IMR-90 (cell line): ENCODE results near the gene DOCK10. TPM values are rescaled to one million over a fixed set of nuclear protein-coding genes. Genes with fewer than 3 reads are reported as not detected.

ENCODE experiments used
- ATAC-seq: fragments of 200-7000 bp; cut with Tn5 transposase; 2 replicates; pipeline ENCODE4 v1.9.1; 2020; ENCODE audit warnings: low read depth, mild to moderate bottlenecking, moderate library complexity
- BruUV-seq: library from RNA; stranded (reverse); fragments of 400-500 nt; replicated peaks from 2 replicates; lab custom pipeline; 2021; lab: Mats Ljungman, UMichigan
- CTCF ChIA-PET: fragments of 300-600 bp; formaldehyde crosslinking; extraction: SDS; loops from one replicate; lab custom pipeline; 2021; ENCODE audit warnings: antibody characterized with exemption; lab: Yijun Ruan, JAX
- POLR2A ChIA-PET: fragments of 300-600 bp; sonication (Branson Sonifier 250); formaldehyde crosslinking; loops from one replicate; lab custom pipeline; 2022; ENCODE audit warnings: antibody characterized with exemption; ENCODE audit not compliant: unreplicated experiment; lab: Charles Lee
- DNase-seq: peaks from one replicate; pipeline ENCODE4 v3.0.0; 2013
- H2AFZ ChIP-seq: replicated peaks from 2 replicates; pipeline ENCODE3; 2013; ENCODE audit warnings: low read length, mild to moderate bottlenecking; ENCODE audit not compliant: poor library complexity
- H2AK5ac ChIP-seq: 2 replicates; pipeline ENCODE4 v1.6.1; 2013; ENCODE audit warnings: low read depth, low read length, inconsistent platforms
- H2AK9ac ChIP-seq: replicated peaks from 2 replicates; pipeline ENCODE3; 2013; ENCODE audit warnings: mild to moderate bottlenecking, low read depth, low read length, moderate library complexity; ENCODE audit not compliant: poor library complexity
- H2BK120ac ChIP-seq: 2 replicates; pipeline ENCODE4 v1.6.1; 2013; ENCODE audit warnings: low read depth, low read length, inconsistent platforms
- H2BK15ac ChIP-seq: 3 replicates; pipeline ENCODE4 v1.6.1; 2013; ENCODE audit warnings: low read depth, low read length, inconsistent platforms
- H2BK20ac ChIP-seq: 2 replicates; pipeline ENCODE4 v1.6.1; 2013; ENCODE audit warnings: low read depth, mild to moderate bottlenecking, inconsistent platforms, low read length, moderate library complexity
- H2BK5ac ChIP-seq: 2 replicates; pipeline ENCODE4 v1.6.1; 2013; ENCODE audit warnings: mild to moderate bottlenecking, low read depth, low read length, inconsistent platforms; ENCODE audit not compliant: poor library complexity, severe bottlenecking
- H3K14ac ChIP-seq: replicated peaks from 2 replicates; pipeline ENCODE4 v1.6.1; 2013; ENCODE audit warnings: low read depth, low read length, inconsistent platforms
- H3K18ac ChIP-seq: 2 replicates; pipeline ENCODE4 v1.6.1; 2013; ENCODE audit warnings: low read depth, low read length, control low read depth
- H3K23ac ChIP-seq: 2 replicates; pipeline ENCODE4 v1.6.1; 2013; ENCODE audit warnings: low read depth, low read length, inconsistent platforms
- H3K27ac ChIP-seq: 2 replicates; pipeline ENCODE4 v1.5.1; 2013; ENCODE audit warnings: mild to moderate bottlenecking, control low read depth, low read length; ENCODE audit not compliant: insufficient read depth
- H3K27me3 ChIP-seq: 2 replicates; pipeline ENCODE4 v1.6.1; 2013; ENCODE audit warnings: low read length; ENCODE audit not compliant: control insufficient read depth, insufficient read depth
- H3K36me3 ChIP-seq: 2 replicates; pipeline ENCODE4 v1.6.1; 2013; ENCODE audit warnings: low read length, mixed read lengths; ENCODE audit not compliant: control insufficient read depth, insufficient read depth
- H3K4ac ChIP-seq: 2 replicates; pipeline ENCODE4 v1.6.1; 2013; ENCODE audit warnings: low read depth, low read length, inconsistent platforms
- H3K4me1 ChIP-seq: 2 replicates; pipeline ENCODE4 v1.6.1; 2013; ENCODE audit warnings: low read length, mixed read lengths; ENCODE audit not compliant: control insufficient read depth, insufficient read depth
- H3K4me2 ChIP-seq: 2 replicates; pipeline ENCODE4 v1.6.1; 2013; ENCODE audit warnings: low read depth, mild to moderate bottlenecking, control low read depth, low read length, moderate library complexity
- H3K4me3 ChIP-seq: 2 replicates; pipeline ENCODE4 v1.5.1; 2013; ENCODE audit warnings: low read depth, mild to moderate bottlenecking, control low read depth, low read length, moderate library complexity; ENCODE audit not compliant: insufficient read depth
- H3K56ac ChIP-seq: 2 replicates; pipeline ENCODE4 v1.6.1; 2013; ENCODE audit warnings: low read length, inconsistent platforms; ENCODE audit not compliant: insufficient read depth; ENCODE audit errors: extremely low read depth
- H3K79me1 ChIP-seq, 2 experiments: 2 replicates each; pipeline ENCODE4 v1.6.1; 2013; ENCODE audit warnings: low read length in 2 of 2, inconsistent platforms in 1 of 2, low read depth in 1 of 2
- H3K9ac ChIP-seq: 2 replicates; pipeline ENCODE4 v1.6.1; 2013; ENCODE audit warnings: low read depth, low read length, control low read depth
- H3K9me1 ChIP-seq: 2 replicates; pipeline ENCODE4 v1.6.1; 2013; ENCODE audit warnings: low read length, inconsistent platforms; ENCODE audit not compliant: insufficient read depth
- H3K9me3 ChIP-seq: 2 replicates; pipeline ENCODE4 v1.6.1; 2013; ENCODE audit warnings: low read length; ENCODE audit not compliant: control insufficient read depth, insufficient read depth
- H4K20me1 ChIP-seq: 2 replicates; pipeline ENCODE4 v1.6.1; 2013; ENCODE audit warnings: low read length, inconsistent platforms; ENCODE audit not compliant: insufficient read depth
- H4K5ac ChIP-seq: 2 replicates; pipeline ENCODE4 v1.6.1; 2013; ENCODE audit warnings: mild to moderate bottlenecking, low read depth, low read length, control low read depth
- H4K8ac ChIP-seq, 2 experiments: 2 replicates each; pipeline ENCODE4 v1.6.1; 2013; ENCODE audit warnings: low read depth in 2 of 2, low read length in 2 of 2, control low read depth in 1 of 2, inconsistent platforms in 1 of 2
- H4K91ac ChIP-seq: 2 replicates; pipeline ENCODE4 v1.6.1; 2013; ENCODE audit warnings: low read depth, low read length, inconsistent platforms; ENCODE audit not compliant: insufficient read depth
- BHLHE40 ChIP-seq: fragments of 150-350 bp; IDR thresholded peaks from 2 replicates; pipeline ENCODE4 v1.6.1; 2016; ENCODE audit warnings: mild to moderate bottlenecking, low read depth, low read length
- CEBPB ChIP-seq: IDR thresholded peaks from 2 replicates; pipeline ENCODE4 v1.6.1; 2012; ENCODE audit warnings: low read depth, low read length, improper control_type of control experiment
- CHD1 ChIP-seq: IDR thresholded peaks from 2 replicates; pipeline ENCODE4 v1.6.1; 2012; ENCODE audit warnings: low read depth, low read length, improper control_type of control experiment
- CTCF ChIP-seq: conservative IDR thresholded peaks from 2 replicates; pipeline ENCODE4 v1.5.1; 2012; ENCODE audit warnings: mild to moderate bottlenecking, low read depth, low read length, improper control_type of control experiment
- ELK1 ChIP-seq: fragments of 150-350 bp; IDR thresholded peaks from 2 replicates; pipeline ENCODE4 v1.6.1; 2016; ENCODE audit warnings: low read depth, mild to moderate bottlenecking, low read length, moderate library complexity, borderline replicate concordance
- MAFK ChIP-seq: IDR thresholded peaks from 2 replicates; pipeline ENCODE4 v1.6.1; 2012; ENCODE audit warnings: low read depth, low read length, improper control_type of control experiment
- MAZ ChIP-seq: IDR thresholded peaks from 2 replicates; pipeline ENCODE4 v1.6.1; 2012; ENCODE audit warnings: low read depth, mild to moderate bottlenecking, low read length, improper control_type of control experiment, moderate library complexity, borderline replicate concordance
- MXI1 ChIP-seq: IDR thresholded peaks from 2 replicates; pipeline ENCODE4 v1.6.1; 2012; ENCODE audit warnings: low read depth, mild to moderate bottlenecking, low read length, moderate library complexity, borderline replicate concordance
- NFE2L2 ChIP-seq: fragments of 150-350 bp; IDR thresholded peaks from 2 replicates; pipeline ENCODE4 v1.6.1; 2016; ENCODE audit warnings: low read depth, mild to moderate bottlenecking, low read length
- POLR2A ChIP-seq: IDR thresholded peaks from 2 replicates; pipeline ENCODE4 v1.6.1; 2012; ENCODE audit warnings: mild to moderate bottlenecking, low read depth, low read length
- RAD21 ChIP-seq: IDR thresholded peaks from 2 replicates; pipeline ENCODE4 v1.6.1; 2012; ENCODE audit warnings: low read length, improper control_type of control experiment
- RCOR1 ChIP-seq: IDR thresholded peaks from 2 replicates; pipeline ENCODE4 v1.6.1; 2012; ENCODE audit warnings: mild to moderate bottlenecking, low read length, improper control_type of control experiment; ENCODE audit not compliant: insufficient replicate concordance
- SMC3 ChIP-seq: fragments of 150-350 bp; IDR thresholded peaks from 2 replicates; pipeline ENCODE4 v1.6.1; 2016; ENCODE audit warnings: low read depth, mild to moderate bottlenecking, antibody characterized with exemption, low read length, moderate library complexity
- USF2 ChIP-seq: fragments of 150-350 bp; IDR thresholded peaks from 2 replicates; pipeline ENCODE4 v1.6.1; 2017; ENCODE audit warnings: mild to moderate bottlenecking, antibody characterized with exemption, low read length, low read depth
- WGBS, 2 experiments: methylation state at CpG; one replicate each; pipeline versions ENCODE4 v1.1.5 to v1.1.7; 2013; ENCODE audit warnings: missing lambda C conversion rate in 2 of 2; ENCODE audit not compliant: insufficient read length in 1 of 2; ENCODE audit errors: extremely low coverage in 2 of 2; 5-methylcytosine and 5-hydroxymethylcytosine counted together
- dilution Hi-C: fragments of 300-500 bp; cut with HindIII; formaldehyde crosslinking; loops from one replicate; pipeline ENCODE4 v1.14.3; 2018; ENCODE audit warnings: low sequenced_read_pairs; ENCODE audit not compliant: unreplicated experiment
- in situ Hi-C: fragments of 300-500 bp; cut with MboI; formaldehyde crosslinking; loops from 3 replicates; pipeline ENCODE4 v1.14.3; 2019; ENCODE audit warnings: low sequenced_read_pairs, inconsistent platforms, mixed read lengths
- intact Hi-C: fragments of 100-400 bp; cut with micrococcal nuclease; formaldehyde crosslinking; loops from 2 replicates; pipeline ENCODE4 v1.10.0; 2022
- polyA plus RNA-seq, 3 experiments: library from polyadenylated mRNA; depleted of rRNA; stranded (reverse); fragments of >200 nt; gene quantifications; 2 replicates each; pipeline ENCODE4 v1.2.3, GENCODE V29; 2012; ENCODE audit warnings: low replicate concordance in 1 of 3
- total RNA-seq: library from RNA; depleted of rRNA; stranded (reverse); fragments of >200 nt; gene quantifications from 2 replicates; pipeline ENCODE4 v1.2.3, GENCODE V29; 2012

DOCK10 gene
- total and polyA plus RNA-seq, 2 of the 4 experiments (the other 2 are of a cell fraction), result 58.6 to 75.3 TPM

- WGBS, 2 experiments, result 100% methylated on average over 1 of the region's 3 CpGs; no CpG with 5 or more reads in 1 of the 2 experiments
- Histone ChIP-seq H2AK5ac (no peak overlapping the region), H3K9ac (no peak overlapping the region), H4K5ac (peak overlapping the region; percentile 31; the same call in 1 of the 2 replicates), H2BK20ac (0 out of 2 replicates have a peak overlapping the region, but pooled peaks have one; percentile 6), H3K27me3 (no peaks in the 10 kb centered on the region), H2AK9ac (no peak overlapping the region), H3K18ac (peak overlapping the region; percentile 44; the same call in 1 of the 2 replicates), H3K56ac (no peak overlapping the region), H4K20me1 (no peaks in the 10 kb centered on the region), H3K79me1 (peaks cover 19 to 28% of the 10 kb centered on the region in 2 experiments; a peak in 3 of 4 replicates), H3K36me3 (no peaks in the 10 kb centered on the region), H4K8ac (no peak overlapping the region), H3K9me3 (no peaks in the 10 kb centered on the region), H2AFZ (no peak overlapping the region), H3K4me3 (no peak overlapping the region), H3K4me1 (peaks cover 19% of the 10 kb centered on the region), H3K23ac (no peak overlapping the region), H2BK5ac (peak overlapping the region; percentile 36), H4K91ac (no peak overlapping the region), H3K4ac (no peak overlapping the region), H3K27ac (no peak overlapping the region), H3K4me2 (peak overlapping the region; percentile 34; the same call in 1 of the 2 replicates), H2BK120ac (peak overlapping the region; percentile 7; the same call in 1 of the 2 replicates), H2BK15ac (0 out of 3 replicates have a peak overlapping the region, but pooled peaks have one; percentile 33), H3K14ac (no peak overlapping the region), H3K9me1 (peaks cover 9% of the 10 kb centered on the region)
- in situ Hi-C loops (no loop called here), dilution Hi-C loops (no loop called here), intact Hi-C loops (no loop called here)
- CTCF ChIA-PET, result interaction anchor here (1.1 kb wide), 1 partner anchor 10 kb away, joined by 4 read pairs; no protein-coding TSS in a partner anchor
- POLR2A ChIA-PET, result no interaction called here
- BruUV-seq, result no TSS peak
- DNase-seq (no peak), ATAC-seq (no peak)
- TF ChIP-seq NFE2L2 (no peak), CEBPB (no peak), USF2 (no peak), SMC3 (no peak), BHLHE40 (no peak), RAD21 (no peak), RCOR1 (no peak), MXI1 (no peak), ELK1 (no peak), MAZ (no peak), CHD1 (no peak), CTCF (no peak), MAFK (no peak), POLR2A (no peak)
These were observed 117.0 kb downstream of the DOCK10 start for GRCh38 chr2:224925061-224925809.
